HG03457 (cell line): ENCODE measurements around the gene IL25.
"Not testable (repeated sequence)": the region's sequence is repeated elsewhere in the genome, so short reads cannot be mapped to it uniquely, and the experiment has no call there.

Source experiments
- ATAC-seq: cut with Tn5 transposase; IDR thresholded peaks from one replicate; pipeline ENCODE4 v1.9.1; 2021; ENCODE audit warnings: moderate number of reproducible peaks; ENCODE audit not compliant: unreplicated experiment

Gene IL25

DNA sequence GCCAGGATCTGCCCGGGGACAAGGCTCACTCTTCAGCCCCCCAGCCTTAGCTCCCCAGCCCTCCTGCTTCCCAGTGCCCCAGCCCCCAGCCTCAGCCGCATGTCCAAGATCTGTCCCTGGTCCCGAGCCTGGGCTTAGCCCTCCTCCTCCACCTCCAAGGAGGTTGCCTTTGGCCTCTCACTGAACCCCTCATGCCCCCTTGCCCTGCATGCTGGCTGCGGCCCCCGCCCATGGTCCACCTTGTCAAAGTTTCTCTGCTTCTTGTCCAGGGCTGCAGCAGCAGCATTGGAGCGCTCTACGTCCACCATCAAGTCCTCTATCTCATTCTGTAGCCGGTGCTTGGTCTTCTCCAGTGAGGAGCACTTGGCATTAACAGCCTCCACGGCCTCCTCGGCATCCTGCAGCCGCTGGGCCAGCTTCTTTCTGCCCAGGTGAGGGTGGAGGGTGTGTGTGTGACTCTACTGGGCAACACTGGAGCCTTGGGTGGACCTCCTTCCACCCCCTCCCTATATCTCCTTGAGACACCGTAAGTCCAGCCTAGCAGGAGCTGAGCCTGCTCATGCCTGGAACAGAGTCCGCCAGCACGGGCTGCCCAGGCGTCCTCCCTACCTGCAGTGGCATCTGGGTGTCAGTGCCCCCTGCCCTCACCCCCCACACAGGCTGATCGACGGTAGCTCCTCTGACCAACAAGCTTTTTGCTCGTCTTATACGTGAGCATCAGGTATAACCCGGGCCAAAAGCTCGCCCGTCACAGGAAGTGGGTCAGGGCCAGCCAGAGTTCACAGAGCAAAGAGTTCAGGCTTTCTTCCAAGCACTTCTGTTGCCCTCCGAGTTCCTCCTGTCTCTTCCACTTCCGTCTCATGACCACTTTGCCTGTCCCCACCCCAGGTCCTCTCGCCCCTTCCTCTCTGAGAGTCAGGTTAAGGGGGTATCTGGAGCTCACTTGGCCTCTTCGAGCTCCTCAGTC lies 15.6 kb downstream of the IL25 start:
- no peak for ATAC-seq

DNA sequence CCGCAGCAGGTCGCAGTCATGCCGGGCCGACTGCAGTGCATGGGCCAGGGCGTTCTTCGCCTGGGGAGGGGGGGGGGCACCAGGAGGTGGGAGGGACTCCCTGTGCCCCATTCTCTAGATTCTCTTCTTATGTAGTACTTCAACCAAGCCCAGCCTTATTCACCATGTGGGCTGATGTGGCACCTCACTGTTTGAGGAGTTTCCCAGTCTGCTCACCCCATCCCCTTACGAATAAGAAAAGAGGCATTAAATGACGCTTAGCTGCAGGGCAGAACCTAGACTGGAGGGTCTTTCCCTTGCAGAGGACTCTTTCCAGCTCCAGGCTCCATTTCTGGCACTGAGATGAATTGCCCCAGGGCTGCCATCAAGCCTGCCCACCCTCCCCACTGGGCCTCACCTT lies 16.4 kb downstream of the IL25 start:
- no peak for ATAC-seq

DNA sequence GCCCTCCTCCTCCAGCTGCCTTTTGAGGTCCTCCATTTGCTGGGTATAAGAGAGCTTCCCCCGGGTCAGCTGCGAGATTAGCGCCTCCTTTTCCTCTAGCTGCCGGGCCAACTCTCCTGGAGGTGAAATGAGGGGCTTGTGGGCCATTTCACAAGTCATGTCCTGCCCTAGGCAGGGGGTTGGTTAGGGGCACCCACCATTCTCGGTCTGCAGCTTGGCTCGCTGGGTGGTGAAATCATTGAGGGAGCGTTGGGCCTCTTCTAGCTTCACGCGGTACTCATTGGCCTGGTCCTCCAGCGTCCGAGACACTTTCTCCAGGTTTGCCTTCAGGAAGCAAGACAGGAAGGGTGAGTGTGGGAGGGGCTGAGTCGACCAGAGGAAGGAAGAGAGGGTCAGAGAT lies 16.8 kb downstream of the IL25 start:
- no peak for ATAC-seq

DNA sequence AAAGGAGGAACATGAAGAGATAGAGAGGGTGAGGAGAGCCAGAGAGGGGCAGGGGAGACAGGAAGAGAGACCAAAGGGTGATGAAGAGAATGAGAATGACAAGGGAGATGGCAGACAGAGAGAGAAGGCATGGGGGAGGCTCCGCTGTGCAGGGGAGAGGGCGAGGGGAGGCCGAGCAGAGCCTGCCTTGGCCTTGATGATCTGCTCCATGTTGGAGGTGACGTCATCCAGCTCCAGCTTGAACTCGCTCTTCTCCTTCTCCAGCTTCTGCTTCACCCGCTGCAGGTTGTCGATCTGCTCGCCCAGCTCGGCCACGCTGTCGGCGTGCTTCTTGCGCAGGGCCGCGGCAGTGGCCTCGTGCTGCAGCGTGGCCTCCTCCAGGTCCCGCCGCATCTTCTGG lies 17.3 kb downstream of the IL25 start:
- not testable (repeated sequence) for ATAC-seq

DNA sequence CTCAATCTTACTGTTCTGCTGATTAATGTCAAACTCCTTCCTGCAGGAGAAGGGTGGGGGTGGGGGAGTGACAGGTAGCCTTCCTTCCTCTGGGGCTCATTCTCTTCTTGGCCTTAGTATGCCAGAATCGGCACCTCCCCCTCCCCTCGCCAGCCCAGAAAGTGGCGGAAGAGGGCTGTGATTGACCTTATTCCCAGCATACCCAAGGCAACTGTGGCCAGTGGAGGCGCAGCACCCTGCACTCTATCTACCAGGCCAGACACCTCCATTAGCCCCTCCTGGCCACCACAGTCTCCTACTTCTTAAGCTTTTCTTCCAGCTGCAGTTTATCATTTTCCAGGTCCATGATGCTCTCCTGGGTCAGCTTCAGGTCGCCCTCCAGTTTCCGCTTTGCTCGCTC lies 20.0 kb downstream of the IL25 start:
- no peak for ATAC-seq

DNA sequence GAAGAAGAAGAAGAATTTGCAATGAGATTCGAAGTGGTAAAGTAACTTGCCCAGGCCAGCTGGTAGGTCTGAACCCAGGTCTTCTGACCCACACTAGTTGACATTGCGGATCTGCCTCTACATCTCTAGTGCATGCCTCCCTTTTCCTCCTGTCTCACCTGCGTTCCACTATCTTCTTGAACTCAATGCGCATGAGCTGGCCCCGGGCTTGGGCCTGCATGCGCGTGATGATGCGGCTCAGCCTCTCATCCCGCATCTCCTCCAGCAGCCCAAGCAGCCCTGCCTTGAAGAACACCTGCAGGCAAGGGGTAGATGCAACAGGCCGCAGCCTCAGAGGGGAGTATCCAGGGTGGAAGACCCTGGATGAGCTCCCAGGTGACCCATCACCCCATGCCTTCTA lies 23.5 kb downstream of the IL25 start:
- no peak for ATAC-seq

DNA sequence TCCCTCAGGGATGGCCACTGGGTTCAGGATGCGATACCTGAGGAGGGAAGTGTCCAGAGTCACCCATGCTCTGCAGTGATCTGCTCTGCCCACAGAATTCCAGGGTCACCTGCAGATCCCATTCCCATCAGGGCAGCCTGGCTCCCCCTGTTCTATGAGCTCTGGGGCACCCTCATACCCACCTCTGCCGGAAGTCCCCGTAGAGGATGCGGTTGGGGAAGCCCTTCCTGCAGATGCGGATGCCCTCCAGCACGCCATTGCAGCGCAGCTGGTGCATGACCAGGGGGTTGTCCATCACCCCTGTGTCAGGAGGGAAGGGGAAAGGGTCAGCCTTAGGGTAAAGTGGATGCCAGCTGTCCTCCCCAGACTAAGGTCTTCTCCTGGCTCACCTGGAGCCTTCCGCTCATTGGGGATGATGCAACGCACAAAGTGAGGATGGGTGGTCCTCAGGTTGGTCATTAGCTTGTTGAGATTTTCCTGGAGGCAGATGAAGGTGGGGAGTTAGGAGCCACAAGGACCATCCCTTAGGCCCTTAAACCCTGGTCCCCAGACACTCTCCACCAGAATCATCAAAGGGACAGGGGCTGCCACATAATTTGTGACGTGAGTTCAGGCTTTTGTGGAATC lies 24.3 kb downstream of the IL25 start:
- no peak for ATAC-seq

DNA sequence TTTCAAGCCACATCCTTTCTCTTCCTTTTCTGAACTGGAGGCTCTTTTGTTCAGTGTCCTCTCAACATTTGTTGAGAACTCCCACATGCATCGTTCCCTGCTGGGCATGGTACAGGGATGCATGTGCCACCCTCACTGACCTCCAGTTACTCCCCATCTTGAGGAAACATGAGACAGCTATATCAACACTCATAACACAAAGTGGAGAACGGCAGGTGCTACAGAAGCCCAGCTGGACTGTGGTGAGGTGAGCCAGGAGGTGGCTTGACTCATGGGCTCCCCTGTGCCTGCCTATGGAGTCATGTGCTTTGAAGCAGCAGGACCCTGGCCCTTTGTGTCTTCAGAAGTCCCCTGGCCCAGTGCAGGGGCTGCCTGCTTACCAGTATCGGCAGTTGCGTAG lies 25.7 kb downstream of the IL25 start:
- ATAC-seq = no peak

DNA sequence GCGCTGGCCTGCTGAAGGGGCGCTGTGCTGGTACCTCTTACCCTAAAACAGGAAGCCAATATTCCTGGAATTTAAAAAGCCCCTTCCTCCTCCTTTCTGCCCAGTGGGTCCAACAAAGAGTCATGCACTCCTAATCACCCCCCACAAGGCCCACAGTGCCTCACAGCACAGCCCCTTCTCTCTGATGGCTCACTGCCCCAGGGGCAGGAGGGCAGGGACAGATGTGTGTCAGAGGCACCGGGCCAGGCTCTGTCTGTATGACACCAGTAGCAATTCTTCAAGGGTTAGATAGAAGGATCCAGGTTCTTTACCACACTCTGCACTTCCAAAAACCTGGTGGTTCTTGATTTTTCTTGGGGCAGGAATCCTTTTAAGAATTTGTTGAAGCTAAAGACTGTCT lies 26.5 kb downstream of the IL25 start:
- no peak for ATAC-seq

DNA sequence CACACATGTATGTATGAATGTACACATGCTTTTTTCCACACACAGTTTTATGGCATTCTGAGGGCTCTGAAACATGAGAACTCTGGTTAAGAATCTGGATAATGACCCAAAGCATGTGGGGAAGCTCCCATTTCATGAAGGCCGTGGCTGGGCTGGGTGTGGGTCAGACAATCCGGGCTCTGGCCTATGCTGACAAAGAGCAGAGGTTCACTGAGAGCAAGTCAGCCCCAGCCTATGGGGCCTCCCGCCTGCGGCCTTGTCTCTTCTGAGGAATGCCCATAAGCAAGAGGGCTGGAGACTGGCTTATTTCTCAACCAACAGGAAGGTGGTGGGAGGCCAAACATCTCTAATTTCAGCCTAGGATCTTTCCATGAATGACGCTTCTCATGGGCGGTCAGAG lies 27.0 kb downstream of the IL25 start:
- ATAC-seq = no peak

DNA sequence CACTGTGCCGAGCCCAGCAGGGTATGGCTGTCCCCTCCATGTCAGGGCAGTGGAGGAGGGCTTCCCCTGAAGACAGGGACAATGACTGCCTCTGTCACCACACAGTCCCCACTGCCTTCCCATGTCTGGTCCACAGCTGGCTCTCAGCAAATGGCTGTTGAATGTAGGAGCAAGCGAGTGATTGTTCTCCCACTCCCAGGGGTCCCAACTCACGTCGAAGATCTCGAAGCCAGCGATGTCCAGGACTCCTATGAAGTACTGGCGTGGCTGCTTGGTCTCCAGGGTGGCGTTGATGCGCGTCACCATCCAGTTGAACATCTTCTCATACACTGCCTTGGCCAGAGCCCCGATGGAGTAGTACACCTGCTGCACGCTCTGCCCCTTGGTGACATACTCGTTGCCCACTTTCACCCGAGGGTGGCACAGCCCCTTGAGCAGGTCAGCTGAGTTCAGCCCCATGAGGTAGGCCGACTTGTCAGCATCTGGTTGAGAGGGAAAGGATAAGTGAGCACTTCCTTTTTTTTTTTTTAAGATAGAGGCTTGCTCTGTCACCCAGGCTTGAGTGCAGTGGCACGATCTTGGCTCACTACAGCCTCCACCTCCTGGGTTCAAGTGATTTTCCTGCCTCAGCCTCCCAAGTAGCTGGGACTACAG lies 28.0 kb downstream of the IL25 start:
- ATAC-seq = not testable (repeated sequence)

DNA sequence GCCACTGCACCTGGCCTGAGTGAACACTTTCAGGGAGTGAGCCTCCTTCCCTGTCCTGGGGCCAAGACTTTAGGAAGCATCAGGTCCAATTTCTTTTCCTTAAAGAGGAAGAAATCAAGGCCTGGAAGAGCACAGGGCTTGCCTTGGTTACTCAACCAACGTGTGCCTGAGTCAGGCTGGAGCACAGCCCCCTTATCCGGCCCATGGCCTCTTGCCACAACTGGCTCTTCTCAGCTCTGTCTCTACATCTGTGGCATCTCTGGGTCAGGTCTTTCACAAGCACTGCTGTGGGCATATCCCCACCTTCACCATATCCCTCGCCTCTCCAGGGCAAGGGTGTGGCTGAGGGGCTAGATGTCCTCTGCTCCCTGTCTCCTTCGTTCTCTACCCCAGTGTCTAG lies 28.7 kb downstream of the IL25 start:
- no peak for ATAC-seq

DNA sequence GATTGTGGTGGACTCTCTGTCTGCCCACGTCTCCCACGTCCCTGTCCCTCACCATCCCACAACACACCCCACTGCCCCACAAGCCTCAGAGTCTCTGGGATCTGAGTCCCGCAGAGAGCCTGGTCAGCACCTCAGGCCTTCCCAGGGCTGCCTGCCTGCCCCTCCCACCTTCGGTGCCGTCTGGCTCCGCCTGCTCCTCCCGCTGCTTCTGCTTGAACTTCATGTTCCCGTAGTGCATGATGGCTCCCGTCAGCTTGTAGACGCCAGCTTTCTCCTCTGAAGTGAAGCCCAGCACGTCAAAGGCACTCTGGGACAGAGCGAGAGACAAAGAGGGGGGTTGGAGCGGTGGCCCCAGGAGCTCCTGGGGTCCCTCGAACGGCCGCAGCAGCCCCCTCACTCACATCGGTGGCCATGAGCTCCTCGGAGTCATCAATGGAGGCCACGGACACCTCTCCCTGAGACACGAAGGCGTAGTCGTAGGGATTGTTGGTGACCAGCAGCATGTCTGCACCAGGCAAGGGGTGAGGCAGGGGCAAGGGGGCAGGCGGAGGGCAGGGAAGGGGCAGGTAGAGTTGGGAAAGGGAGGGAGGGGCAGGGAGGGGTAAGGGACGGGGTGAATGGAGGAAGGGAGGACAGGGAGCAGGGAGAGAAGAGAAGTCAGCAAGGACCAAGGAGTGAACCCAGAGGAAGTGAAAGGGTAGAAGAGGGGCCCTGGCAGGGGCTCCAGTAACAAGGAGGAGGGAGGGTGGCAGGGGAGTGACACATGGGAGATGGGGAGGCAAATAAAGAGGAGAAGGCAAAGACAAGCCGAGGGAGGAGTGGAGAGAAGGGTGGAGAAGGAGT lies 29.9 kb downstream of the IL25 start:
- ATAC-seq = no peak

DNA sequence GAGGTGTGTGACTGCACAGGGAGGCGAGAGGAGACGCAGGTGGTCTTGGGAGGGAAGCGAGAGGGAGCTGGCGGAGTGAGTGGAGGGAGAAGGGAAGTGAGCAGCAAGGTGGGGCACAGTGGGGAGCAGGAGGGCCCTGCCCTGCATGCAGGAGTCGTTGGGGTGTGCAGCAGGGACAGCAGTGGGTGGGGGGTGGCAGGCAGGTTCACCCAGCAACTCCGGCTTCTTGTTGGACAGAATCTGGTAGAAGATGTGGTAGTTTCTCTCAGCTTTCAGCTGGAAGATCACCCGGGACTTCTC lies 30.5 kb downstream of the IL25 start:
- no peak for ATAC-seq

DNA sequence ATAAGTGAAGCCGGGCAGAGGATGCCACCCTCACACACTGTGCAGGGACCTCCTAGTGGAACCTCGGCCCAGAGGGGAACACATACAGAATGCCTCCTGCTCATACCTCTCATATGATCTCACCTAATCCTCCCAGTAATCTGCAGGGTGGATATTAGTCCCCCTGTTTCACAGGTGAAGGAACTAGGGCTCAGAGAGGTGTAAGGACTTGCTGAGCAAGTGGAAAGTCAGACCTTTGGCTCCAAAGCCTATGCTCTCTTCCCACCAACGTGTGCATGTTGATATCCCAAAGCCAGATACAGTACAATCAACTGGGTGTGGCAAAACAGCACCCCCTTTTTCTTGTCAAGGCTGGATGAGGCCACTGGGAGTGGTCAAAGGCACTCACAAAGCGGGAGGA lies 31.3 kb downstream of the IL25 start:
- no peak for ATAC-seq

DNA sequence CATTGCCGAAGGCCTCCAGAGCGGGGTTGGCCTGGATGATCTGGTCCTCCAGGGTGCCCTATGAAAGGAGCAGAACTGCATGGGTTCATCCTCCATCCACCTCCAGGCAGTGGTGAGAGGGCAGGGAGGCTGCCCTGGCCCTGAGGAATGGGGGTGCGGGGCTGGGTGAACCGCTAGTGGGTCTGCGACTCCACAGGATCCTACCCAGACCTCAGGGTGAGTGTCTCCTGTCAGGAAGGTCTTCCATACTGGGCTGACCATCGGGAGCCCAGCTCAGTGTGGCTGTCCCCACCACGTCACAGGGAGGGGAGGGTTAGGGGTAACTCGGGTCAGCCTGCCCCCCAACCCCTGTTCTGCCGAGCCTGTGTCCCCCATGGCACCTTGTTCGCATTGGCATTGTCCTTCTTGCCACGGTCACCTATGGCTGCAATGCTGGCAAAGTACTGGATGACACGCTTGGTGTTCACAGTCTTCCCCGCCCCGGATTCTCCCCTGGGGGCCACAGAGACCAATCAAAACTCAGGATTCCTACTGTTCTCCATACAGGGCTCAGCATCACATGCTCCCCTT lies 31.8 kb downstream of the IL25 start:
- ATAC-seq = no peak

DNA sequence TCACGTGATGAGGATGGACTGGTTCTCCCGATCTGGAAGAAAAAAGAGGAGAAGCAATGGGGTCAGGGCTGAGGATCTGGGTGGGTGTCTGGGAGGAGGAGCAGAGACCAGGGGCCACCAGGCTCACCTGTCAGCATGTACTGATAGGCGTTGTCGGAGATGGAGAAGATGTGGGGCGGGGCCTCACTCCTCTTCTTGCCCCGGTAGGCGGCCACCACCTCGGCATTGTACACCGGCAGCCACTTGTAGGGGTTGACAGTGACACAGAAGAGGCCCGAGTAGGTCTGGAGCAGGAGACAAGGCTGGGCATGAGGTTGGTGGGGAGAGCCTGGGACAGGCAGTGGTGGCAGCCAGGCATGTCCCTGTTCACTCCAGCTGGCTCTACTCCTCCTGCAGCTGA lies 32.5 kb downstream of the IL25 start:
- ATAC-seq = no peak

DNA sequence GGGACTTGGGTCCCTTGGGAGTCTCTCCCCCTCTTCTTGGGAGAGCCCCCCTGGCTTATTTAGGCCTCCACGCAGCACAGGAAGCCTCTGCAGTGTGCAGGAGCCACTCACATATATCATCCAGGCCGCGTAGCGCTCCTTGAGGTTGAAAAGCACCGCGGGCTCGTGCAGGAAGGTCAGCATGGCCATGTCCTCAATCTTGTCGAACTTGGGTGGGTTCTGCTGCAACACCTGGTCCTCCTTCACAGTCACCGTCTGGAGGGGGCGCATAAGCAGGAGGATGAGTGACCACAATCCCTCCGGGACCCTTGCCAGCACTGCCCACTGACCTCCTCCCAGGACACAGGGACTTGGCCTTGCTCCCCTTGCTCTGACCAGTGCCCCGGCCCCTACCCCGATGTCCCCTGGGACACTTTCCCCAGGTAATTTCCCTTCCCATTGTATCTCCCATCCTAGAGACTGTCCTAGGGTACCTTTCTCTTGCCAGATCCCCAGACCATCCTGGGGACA lies 33.0 kb downstream of the IL25 start:
- no peak for ATAC-seq

DNA sequence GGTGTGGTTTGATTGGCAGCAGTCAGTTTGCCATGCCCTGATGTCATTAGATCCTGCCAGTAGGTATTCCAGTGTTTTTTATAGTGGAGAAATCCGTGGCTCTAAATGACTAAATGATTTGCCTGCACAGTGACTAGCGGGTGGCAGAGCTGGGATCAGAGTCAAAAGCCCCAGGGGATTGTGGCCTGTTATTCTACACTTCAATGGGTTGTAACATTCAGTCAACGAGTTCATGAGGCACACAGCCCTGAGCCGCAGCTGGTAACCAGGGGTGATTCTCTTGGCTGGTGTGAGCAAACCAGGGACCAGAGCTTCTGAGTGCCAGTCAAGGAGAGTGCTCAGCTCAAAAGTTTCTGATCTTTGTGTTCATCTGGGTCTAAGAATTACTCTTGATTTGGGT lies 33.6 kb downstream of the IL25 start:
- ATAC-seq = no peak

DNA sequence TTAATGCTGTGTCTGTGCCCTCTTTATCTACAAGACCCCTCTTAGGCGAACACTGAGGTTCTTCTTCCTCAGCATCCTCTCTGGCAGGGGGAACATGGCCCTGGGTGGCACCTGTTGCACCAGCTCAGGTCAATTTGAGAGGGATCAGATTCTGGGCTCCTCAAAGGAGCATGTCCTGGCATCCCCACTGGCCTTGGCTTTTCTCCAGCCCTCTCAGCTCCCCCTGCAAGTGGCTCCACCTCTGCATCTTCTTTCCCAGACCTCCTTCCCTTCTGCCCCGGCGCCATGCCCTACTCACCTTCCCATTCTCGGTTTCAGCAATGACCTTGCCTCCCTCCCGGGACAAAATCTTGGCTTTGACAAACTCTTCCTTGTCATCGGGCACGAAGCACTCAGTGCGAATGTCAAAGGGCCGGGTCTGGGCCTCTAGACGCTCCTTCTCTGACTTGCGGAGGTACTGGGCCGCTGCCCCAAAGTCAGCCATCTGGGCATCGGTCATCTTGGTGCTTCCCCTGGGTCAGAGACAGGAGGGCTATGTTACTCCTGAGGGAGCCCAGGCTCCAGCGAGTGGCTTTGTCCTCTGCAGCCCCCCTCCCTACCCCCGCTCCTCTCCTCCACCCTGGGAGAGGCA lies 34.2 kb downstream of the IL25 start:
- ATAC-seq = no peak
